Measurements from ENCODE around the gene CCDC196. TPM values are rescaled to one million over a fixed set of nuclear protein-coding genes. Genes with fewer than 3 reads are reported as not detected.

CCDC196 gene
- polyA plus RNA-seq, 1 of the 3 experiments (the other 2 are of a cell fraction), result not detected

DNA sequence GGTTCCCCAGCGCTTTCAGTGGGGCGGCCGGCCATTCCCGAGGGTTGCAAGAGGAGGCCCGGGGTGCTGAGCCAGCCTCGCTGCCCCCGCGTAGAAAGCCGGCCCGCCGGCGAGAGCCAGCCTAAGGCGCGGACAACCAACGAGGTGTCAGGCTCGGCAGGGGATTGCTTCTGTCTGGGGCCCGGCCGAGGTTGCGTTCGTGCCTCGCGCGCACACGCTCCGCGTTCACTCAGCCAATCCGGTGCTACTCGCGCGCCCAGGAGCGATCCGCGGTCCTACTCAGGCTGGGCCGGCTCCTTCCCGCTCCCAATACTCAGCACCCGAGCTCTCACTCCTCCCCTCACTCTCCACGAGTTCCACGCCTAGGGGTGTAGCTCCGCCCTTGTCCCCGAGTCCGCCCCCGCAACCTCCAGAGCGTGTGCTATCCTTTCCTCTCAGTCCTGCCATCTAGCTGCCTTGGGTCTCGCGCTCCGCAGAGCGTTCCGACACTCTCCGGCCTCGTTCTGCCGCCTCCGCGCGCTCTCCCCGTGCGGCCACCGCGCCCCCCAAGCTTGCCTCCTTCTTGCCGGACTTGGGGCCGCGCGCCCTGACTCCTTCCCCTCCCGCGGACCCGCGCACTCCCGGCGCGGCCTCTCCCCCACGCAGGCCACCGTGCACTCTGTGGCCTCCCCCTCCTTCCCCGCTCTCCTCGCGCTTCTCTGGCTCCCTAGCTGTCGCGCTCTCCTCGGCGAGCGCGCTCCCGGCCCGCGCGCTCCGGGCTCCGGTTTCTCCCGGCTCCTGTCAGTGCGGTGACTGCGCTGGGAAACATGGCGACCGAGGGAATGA lies 21.8 kb downstream of the CCDC196 start, which contains the start of gene GPHN (continued):
- no peak for TF ChIP-seq MEF2A (IDR thresholded peaks at IDR 0.05; ENCODE audit: borderline replicate concordance, low read depth)
- TF ChIP-seq, protein P1, sequence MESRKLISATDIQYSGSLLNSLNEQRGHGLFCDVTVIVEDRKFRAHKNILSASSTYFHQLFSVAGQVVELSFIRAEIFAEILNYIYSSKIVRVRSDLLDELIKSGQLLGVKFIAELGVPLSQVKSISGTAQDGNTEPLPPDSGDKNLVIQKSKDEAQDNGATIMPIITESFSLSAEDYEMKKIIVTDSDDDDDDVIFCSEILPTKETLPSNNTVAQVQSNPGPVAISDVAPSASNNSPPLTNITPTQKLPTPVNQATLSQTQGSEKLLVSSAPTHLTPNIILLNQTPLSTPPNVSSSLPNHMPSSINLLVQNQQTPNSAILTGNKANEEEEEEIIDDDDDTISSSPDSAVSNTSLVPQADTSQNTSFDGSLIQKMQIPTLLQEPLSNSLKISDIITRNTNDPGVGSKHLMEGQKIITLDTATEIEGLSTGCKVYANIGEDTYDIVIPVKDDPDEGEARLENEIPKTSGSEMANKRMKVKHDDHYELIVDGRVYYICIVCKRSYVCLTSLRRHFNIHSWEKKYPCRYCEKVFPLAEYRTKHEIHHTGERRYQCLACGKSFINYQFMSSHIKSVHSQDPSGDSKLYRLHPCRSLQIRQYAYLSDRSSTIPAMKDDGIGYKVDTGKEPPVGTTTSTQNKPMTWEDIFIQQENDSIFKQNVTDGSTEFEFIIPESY (IDR thresholded peaks at IDR 0.05; ENCODE audit: borderline replicate concordance, low read depth), result no peak; the same call in 1 of the 2 replicates
- no peak for TF ChIP-seq ELF1 (IDR thresholded peaks at IDR 0.05)
- TF ChIP-seq NRF1 (IDR thresholded peaks at IDR 0.05; ENCODE audit: low read depth, low read length), result peak; percentile 61
- TF ChIP-seq NFIC (IDR thresholded peaks at IDR 0.05; ENCODE audit: borderline replicate concordance), result no peak
- peak; percentile 91 for TF ChIP-seq CHD2 (IDR thresholded peaks at IDR 0.05; ENCODE audit: low read length, partially characterized antibody)
- TF ChIP-seq RXRA (IDR thresholded peaks at IDR 0.05; ENCODE audit: borderline replicate concordance, low read depth), result no peak
- TF ChIP-seq GABPA (IDR thresholded peaks at IDR 0.05; ENCODE audit: low read depth), result no peak; the same call in 1 of the 2 replicates
- TF ChIP-seq, protein P2, sequence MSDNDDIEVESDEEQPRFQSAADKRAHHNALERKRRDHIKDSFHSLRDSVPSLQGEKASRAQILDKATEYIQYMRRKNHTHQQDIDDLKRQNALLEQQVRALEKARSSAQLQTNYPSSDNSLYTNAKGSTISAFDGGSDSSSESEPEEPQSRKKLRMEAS (IDR thresholded peaks at IDR 0.05; ENCODE audit: low read depth), result peak; percentile 61; the same call in 1 of the 2 replicates

DNA sequence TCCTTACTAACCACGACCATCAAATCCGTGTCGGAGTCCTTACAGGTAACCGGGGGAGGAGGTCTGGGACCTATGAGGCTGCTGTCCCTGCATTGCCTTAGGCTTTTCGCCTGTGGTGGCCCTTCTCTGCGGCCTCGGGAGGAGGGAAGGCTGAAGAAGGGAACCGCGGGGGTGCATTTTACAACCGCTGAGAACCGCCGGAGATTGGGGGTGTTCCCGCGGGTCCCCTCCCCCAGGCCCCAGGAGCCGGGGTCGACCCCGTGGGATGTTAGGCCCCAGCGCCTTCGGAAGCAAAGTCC lies 22.3 kb downstream of the CCDC196 start:
- TF ChIP-seq TCF12 (IDR thresholded peaks at IDR 0.05), result no peak
- no peak for TF ChIP-seq GATA2 (CRISPR knock-in tag; IDR thresholded peaks at IDR 0.05)
- TF ChIP-seq, protein P2 (IDR thresholded peaks at IDR 0.05; ENCODE audit: low read depth), result no peak
- no peak for TF ChIP-seq SMC3 (IDR thresholded peaks at IDR 0.05; ENCODE audit: low read depth, low read length)
- peak overlapping the region; percentile 98 for H2AFZ ChIP-seq (ENCODE audit: low read depth)
- no peaks in the 10 kb centered on the region for H3K9me3 ChIP-seq
- peaks cover 13% of the 10 kb centered on the region; the same call in 1 of the 2 replicates for H3K79me2 ChIP-seq (ENCODE audit: insufficient read depth)
- H3K27me3 ChIP-seq (ENCODE audit: insufficient read depth), result no peaks in the 10 kb centered on the region
- peaks cover 0 to 5% of the 10 kb centered on the region in 2 experiments; a peak in 3 of 4 replicates for H3K4me1 ChIP-seq (ENCODE audit: control insufficient read depth in 1 of 2, insufficient read depth in 2 of 2, low read depth in 1 of 2, low read length in 1 of 2)
- H3K27ac ChIP-seq (ENCODE audit: low read depth in 2 of 2, low read length in 1 of 2), result peak overlapping the region; percentile 79 to 93
- 0% methylated on average over 4 of the region's 19 CpGs for WGBS (ENCODE audit: low lambda C conversion rate)
- CTCF ChIA-PET, result interaction anchor here (1.0 to 1.7 kb wide), 3 partner anchors 9 to 24 kb away, joined by 3 to 6 read pairs (median 4); no protein-coding TSS in a partner anchor
- DNase-seq, result no peak
- H3K9ac ChIP-seq, result peak overlapping the region; percentile 70
- POLR2A ChIA-PET, result interaction anchor here (1.3 kb wide), 1 partner anchor 10 kb away, joined by 4 read pairs; no protein-coding TSS in a partner anchor
- H3K36me3 ChIP-seq (replicated peaks in 1 of 2; ENCODE audit: control insufficient read depth in 1 of 2, insufficient read depth in 2 of 2, low read length in 1 of 2), result no peaks in the 10 kb centered on the region
- H3K4me2 ChIP-seq, result peak overlapping the region; percentile 98
- H4K20me1 ChIP-seq (ENCODE audit: insufficient read depth), result peaks cover 4% of the 10 kb centered on the region; the same call in 1 of the 2 replicates
- peaks cover 23% of the 10 kb centered on the region for H3F3A ChIP-seq (replicated peaks; ENCODE audit: insufficient read depth)
- peak overlapping the region; percentile 96 to 98 for H3K4me3 ChIP-seq (ENCODE audit: low read depth in 2 of 2, low read length in 1 of 2)
- H3K9me2 ChIP-seq, result no peaks in the 10 kb centered on the region
